SK-N-SH (cell line): ENCODE measurements around the gene ARFIP1. TPM values are rescaled to one million over a fixed set of nuclear protein-coding genes. Genes with fewer than 3 reads are reported as not detected.

Experiments
- CTCF ChIA-PET: fragments of 300-600, 350-600 bp; formaldehyde crosslinking; extraction: SDS; loops from one replicate; lab custom pipeline; 2021; lab: Yijun Ruan, JAX
- POLR2A ChIA-PET: fragments of 350-600 bp; sonication (Branson Sonifier 250); formaldehyde crosslinking; extraction: SDS; loops from one replicate; lab custom pipeline; 2020; ENCODE audit warnings: antibody characterized with exemption, inconsistent platforms; lab: Yijun Ruan, JAX
- DNase-seq: peaks from one replicate; pipeline ENCODE4 v3.0.0; 2012
- H2AFZ ChIP-seq: fragments of 200-600 bp; sonication (generic); 2 replicates; pipeline ENCODE4 v1.8.1; 2016; ENCODE audit warnings: antibody characterized with exemption, mild to moderate bottlenecking, low read depth
- H3F3A ChIP-seq: fragments of 200-600 bp; sonication (generic); replicated peaks from 2 replicates; pipeline ENCODE3; 2016; ENCODE audit warnings: antibody characterized with exemption, mild to moderate bottlenecking; ENCODE audit not compliant: insufficient read depth
- H3K27ac ChIP-seq, 2 experiments: fragments of 200-500 bp in 1 of 2; fragments of 200-600 bp in 1 of 2; sonication (Bioruptor generic) in 1 of 2; sonication (generic), shearing (Covaris generic) in 1 of 2; 2 replicates each; pipeline versions ENCODE4 v1.5.1 to v1.6.1; 2014 to 2016; ENCODE audit warnings: low read depth in 2 of 2, inconsistent platforms in 1 of 2, low read length in 1 of 2, mild to moderate bottlenecking in 1 of 2, mixed read lengths in 1 of 2
- H3K27me3 ChIP-seq: fragments of 200-600 bp; sonication (generic), shearing (Covaris generic); 2 replicates; pipeline ENCODE4 v1.6.1; 2016; ENCODE audit warnings: mixed run types; ENCODE audit not compliant: insufficient read depth
- H3K36me3 ChIP-seq, 2 experiments: fragments of 200-500 bp in 1 of 2; fragments of 200-600 bp in 1 of 2; sonication (Bioruptor generic) in 1 of 2; sonication (generic) in 1 of 2; replicated peaks in 1 of 2; 2 replicates each; pipeline versions ENCODE3 to v1.5.1; 2014 to 2016; ENCODE audit warnings: low read length in 1 of 2, mild to moderate bottlenecking in 1 of 2; ENCODE audit not compliant: insufficient read depth in 2 of 2, control insufficient read depth in 1 of 2
- H3K4me1 ChIP-seq, 2 experiments: fragments of 200-500 bp in 1 of 2; fragments of 200-600 bp in 1 of 2; sonication (Bioruptor generic) in 1 of 2; sonication (generic), shearing (Covaris generic) in 1 of 2; 2 replicates each; pipeline versions ENCODE4 v1.5.1 to v1.6.1; 2014 to 2016; ENCODE audit warnings: low read depth in 1 of 2, low read length in 1 of 2, mixed run types in 1 of 2; ENCODE audit not compliant: insufficient read depth in 2 of 2, control insufficient read depth in 1 of 2
- H3K4me2 ChIP-seq: fragments of 200-600 bp; sonication (generic), shearing (Covaris generic); 2 replicates; pipeline ENCODE4 v1.6.1; 2017; ENCODE audit warnings: mixed run types
- H3K4me3 ChIP-seq, 2 experiments: fragments of 200-500 bp in 1 of 2; fragments of 200-600 bp in 1 of 2; sonication (Bioruptor generic) in 1 of 2; sonication (generic), shearing (Covaris generic) in 1 of 2; 2 replicates each; pipeline versions ENCODE4 v1.5.1 to v1.8.1; 2014 to 2016; ENCODE audit warnings: low read depth in 2 of 2, inconsistent platforms in 1 of 2, low read length in 1 of 2, mild to moderate bottlenecking in 1 of 2, mixed read lengths in 1 of 2, moderate library complexity in 1 of 2
- H3K79me2 ChIP-seq: fragments of 200-600 bp; sonication (generic); 2 replicates; pipeline ENCODE4 v1.8.1; 2017; ENCODE audit warnings: mild to moderate bottlenecking; ENCODE audit not compliant: insufficient read depth
- H3K9ac ChIP-seq: fragments of 200-600 bp; sonication (generic); 2 replicates; pipeline ENCODE4 v1.6.1; 2017; ENCODE audit warnings: mixed run types
- H3K9me2 ChIP-seq: fragments of 200-600 bp; sonication (generic); 2 replicates; pipeline ENCODE4 v1.6.1; 2017; ENCODE audit warnings: mixed run types
- H3K9me3 ChIP-seq: fragments of 200-600 bp; sonication (generic); 2 replicates; pipeline ENCODE4 v1.6.1; 2017; ENCODE audit warnings: mixed run types, mild to moderate bottlenecking, moderate library complexity
- H4K20me1 ChIP-seq: fragments of 200-600 bp; sonication (generic); 2 replicates; pipeline ENCODE4 v1.6.1; 2017; ENCODE audit warnings: mild to moderate bottlenecking, mixed run types; ENCODE audit not compliant: insufficient read depth
- CHD2 ChIP-seq: fragments of 150-350 bp; IDR thresholded peaks from 2 replicates; pipeline ENCODE4 v1.6.1; 2018; ENCODE audit warnings: low read length; ENCODE audit not compliant: partially characterized antibody
- CTCF ChIP-seq: fragments of 200-600 bp; sonication (generic); IDR thresholded peaks from 2 replicates; pipeline ENCODE4 v1.6.1; 2017; ENCODE audit warnings: antibody characterized with exemption, mild to moderate bottlenecking, moderate library complexity
- FOSL2 ChIP-seq: IDR thresholded peaks from 2 replicates; pipeline ENCODE4 v1.4.0; 2012; ENCODE audit warnings: low read depth, mild to moderate bottlenecking, moderate library complexity, borderline replicate concordance
- FOXJ3 ChIP-seq: sonication (generic); formaldehyde crosslinking; IDR thresholded peaks from 2 replicates; pipeline ENCODE4 v1.5.1; 2020; ENCODE audit warnings: mild to moderate bottlenecking, missing genetic modification reagents
- FOXM1 ChIP-seq: IDR thresholded peaks from 2 replicates; pipeline ENCODE4 v1.4.0; 2012; ENCODE audit warnings: low read depth, mild to moderate bottlenecking
- GABPA ChIP-seq: IDR thresholded peaks from 2 replicates; pipeline ENCODE4 v1.4.0; 2012; ENCODE audit warnings: low read depth, mild to moderate bottlenecking
- GATA2 ChIP-seq: sonication (generic); formaldehyde crosslinking; IDR thresholded peaks from 2 replicates; pipeline ENCODE4 v1.5.0; 2020; ENCODE audit warnings: mild to moderate bottlenecking, missing genetic modification reagents
- IRF3 ChIP-seq: fragments of 150-350 bp; IDR thresholded peaks from 2 replicates; pipeline ENCODE4 v1.6.1; 2016; ENCODE audit warnings: mild to moderate bottlenecking, low read depth, low read length
- MEF2A ChIP-seq: IDR thresholded peaks from 2 replicates; pipeline ENCODE4 v1.4.0; 2012; ENCODE audit warnings: low read depth, borderline replicate concordance
- NFIC ChIP-seq: IDR thresholded peaks from 2 replicates; pipeline ENCODE4 v1.4.0; 2012; ENCODE audit warnings: borderline replicate concordance
- NRF1 ChIP-seq: IDR thresholded peaks from 2 replicates; pipeline ENCODE4 v1.6.1; 2012; ENCODE audit warnings: low read depth, mild to moderate bottlenecking, low read length
- PBX3 ChIP-seq: IDR thresholded peaks from 2 replicates; pipeline ENCODE4; 2012
- RFX5 ChIP-seq: IDR thresholded peaks from 2 replicates; pipeline ENCODE4 v1.6.1; 2012; ENCODE audit warnings: mild to moderate bottlenecking, improper control_type of control experiment, low read length
- RXRA ChIP-seq: IDR thresholded peaks from 2 replicates; pipeline ENCODE4 v1.4.0; 2012; ENCODE audit warnings: low read depth, mild to moderate bottlenecking, borderline replicate concordance
- SMC3 ChIP-seq: IDR thresholded peaks from 2 replicates; pipeline ENCODE4 v1.6.1; 2012; ENCODE audit warnings: low read depth, low read length, improper control_type of control experiment
- TEAD4 ChIP-seq: IDR thresholded peaks from 2 replicates; pipeline ENCODE4 v1.4.0; 2012; ENCODE audit warnings: mild to moderate bottlenecking, borderline replicate concordance; ENCODE audit not compliant: insufficient read depth
- USF2 ChIP-seq: fragments of 150-350 bp; IDR thresholded peaks from 2 replicates; pipeline ENCODE4 v1.6.1; 2017; ENCODE audit warnings: antibody characterized with exemption, low read length, low read depth, borderline replicate concordance
- YY1 ChIP-seq: IDR thresholded peaks from 2 replicates; pipeline ENCODE4 v1.4.0; 2012; ENCODE audit warnings: low read depth, mild to moderate bottlenecking
- WGBS: methylation state at CpG from one replicate; pipeline ENCODE4 v1.1.6; 2017; ENCODE audit warnings: low lambda C conversion rate; 5-methylcytosine and 5-hydroxymethylcytosine counted together
- polyA plus RNA-seq, 3 experiments: library from polyadenylated mRNA; depleted of rRNA; stranded (reverse); fragments of >200 nt; gene quantifications; 2 replicates each; pipeline ENCODE4 v1.2.3, GENCODE V29; 2012

ARFIP1 gene
- polyA plus RNA-seq, 1 of the 3 experiments (the other 2 are of a cell fraction): 15.7 TPM

GRCh38 chr4:152858934-152859333 is 79.2 kb downstream of the ARFIP1 start:
- Histone ChIP-seq H3K4me3 (no peak overlapping the region), H3K27ac (no peak overlapping the region), H3F3A (no peaks in the 10 kb centered on the region), H4K20me1 (no peaks in the 10 kb centered on the region), H3K79me2 (peaks cover 12% of the 10 kb centered on the region), H3K4me2 (no peak overlapping the region), H2AFZ (no peak overlapping the region), H3K9me2 (no peaks in the 10 kb centered on the region), H3K4me1 (no peaks in the 10 kb centered on the region), H3K27me3 (no peaks in the 10 kb centered on the region), H3K36me3 (peaks cover 7 to 10% of the 10 kb centered on the region in 2 experiments), H3K9ac (no peak overlapping the region), H3K9me3 (0 out of 2 replicates have a peak, but pooled peaks cover 4% of the 10 kb centered on the region)
- no peak for DNase-seq
- ChIA-PET POLR2A (no interaction called here), CTCF (interaction anchor here (2.3 kb wide), 1 partner anchor 12 kb away, joined by 7 read pairs; no protein-coding TSS in a partner anchor)
- 97% methylated on average over 6 of the region's 6 CpGs for WGBS
- no peak for TF ChIP-seq IRF3
- no peak for TF ChIP-seq GATA2
- no peak for TF ChIP-seq NRF1
- no peak for TF ChIP-seq GABPA
- TF ChIP-seq PBX3: no peak
- TF ChIP-seq MEF2A: no peak
- no peak for TF ChIP-seq SMC3
- TF ChIP-seq RXRA: no peak
- no peak for TF ChIP-seq FOSL2
- TF ChIP-seq CHD2: no peak
- TF ChIP-seq NFIC: no peak
- TF ChIP-seq YY1: no peak
- TF ChIP-seq FOXJ3 (CRISPR knock-in tag): no peak
- TF ChIP-seq USF2: no peak
- no peak for TF ChIP-seq FOXM1

GRCh38 chr4:152860046-152860445 is 80.3 kb downstream of the ARFIP1 start:
- Histone ChIP-seq H3K27me3 (no peaks in the 10 kb centered on the region), H3K9me3 (no peaks in the 10 kb centered on the region), H3K4me2 (no peak overlapping the region), H3K27ac (no peak overlapping the region), H4K20me1 (no peaks in the 10 kb centered on the region), H2AFZ (no peak overlapping the region), H3K4me1 (no peaks in the 10 kb centered on the region), H3K79me2 (peaks cover under 1% of the 10 kb centered on the region; the same call in 1 of the 2 replicates), H3K9me2 (no peaks in the 10 kb centered on the region), H3K9ac (no peak overlapping the region), H3K36me3 (peaks cover 2 to 17% of the 10 kb centered on the region in 2 experiments), H3F3A (no peaks in the 10 kb centered on the region), H3K4me3 (no peak overlapping the region)
- DNase-seq: no peak
- TF ChIP-seq TEAD4 (no peak), NRF1 (no peak), RFX5 (no peak), CTCF (no peak)
- ChIA-PET POLR2A (no interaction called here), CTCF (no interaction called here)
